NCI-H2196 (cell line): ENCODE data around the gene CREB3L4.
"Not testable (repeated sequence)": the region's sequence is repeated elsewhere in the genome, so short reads cannot be mapped to it uniquely, and the experiment has no call there.

ENCODE experiments used
- DNase-seq: peaks from one replicate; lab custom pipeline; 2025; ENCODE audit not compliant: unreplicated experiment; lab: John Stamatoyannopoulos, UW

The CREB3L4 gene

DNA sequence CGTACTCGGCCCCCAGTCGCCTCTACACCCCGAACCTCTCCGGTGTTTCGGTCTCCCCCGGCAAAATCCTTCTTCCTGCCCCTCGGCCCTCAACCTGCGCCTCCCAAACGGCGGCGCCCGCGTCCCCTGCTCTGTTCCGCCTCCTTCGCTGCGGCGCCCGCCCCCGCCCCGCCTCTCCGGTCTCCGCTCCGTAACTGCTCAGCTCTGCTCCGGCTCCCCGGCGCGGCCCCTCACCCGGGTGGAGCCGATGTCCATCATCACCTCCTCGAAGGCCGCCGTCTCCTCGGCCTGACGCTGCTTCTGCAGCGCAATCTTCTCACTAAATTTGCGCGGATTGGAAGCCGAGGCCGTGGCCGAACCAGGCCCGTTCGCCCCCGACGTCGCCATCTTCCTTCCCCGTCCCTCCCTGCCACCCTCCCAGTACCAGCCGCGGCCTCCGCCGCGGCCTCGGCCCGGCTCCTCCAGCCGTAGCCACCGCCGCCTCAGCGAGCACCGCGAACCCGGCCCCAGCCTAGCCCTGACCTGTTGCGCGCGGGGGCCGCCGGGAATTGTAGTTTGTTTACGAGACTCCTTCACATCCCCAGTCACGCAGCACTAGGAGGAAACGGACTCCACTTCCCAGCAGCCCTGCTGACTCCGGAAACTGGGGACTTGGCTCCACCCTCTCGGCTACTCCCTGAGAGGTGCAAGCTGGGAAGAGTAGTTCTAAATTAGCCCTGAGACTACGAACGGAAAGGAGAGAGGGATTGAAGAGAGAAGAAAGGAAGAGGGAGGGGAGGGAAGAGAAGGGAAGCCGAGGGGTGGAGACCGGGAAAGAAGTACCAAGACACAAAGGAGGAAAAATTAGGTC, 9.4 kb upstream of the CREB3L4 start, which contains the start of gene CRTC2:
Gene CRTC2 (minus strand): TSS at position 502 of the 850 bp plus-strand sequence. CDS start 115 bp downstream, at position 387.
- DNase-seq = peak; percentile 98

DNA sequence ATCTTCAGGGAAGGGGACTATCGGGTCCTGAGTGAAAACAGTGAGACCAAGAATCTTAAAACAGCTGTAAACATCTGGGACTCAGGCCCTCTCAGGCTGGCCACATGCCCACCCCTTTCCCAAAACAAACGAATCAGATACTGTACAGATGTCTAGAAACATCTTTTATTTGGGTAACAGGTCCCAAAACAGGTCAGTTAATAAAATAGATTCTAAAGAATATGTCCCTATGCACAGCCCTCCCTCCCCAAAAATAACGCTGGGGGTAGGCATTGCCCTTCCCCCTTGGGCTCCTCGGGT, 8.8 kb upstream of the CREB3L4 start:
- DNase-seq = no peak

DNA sequence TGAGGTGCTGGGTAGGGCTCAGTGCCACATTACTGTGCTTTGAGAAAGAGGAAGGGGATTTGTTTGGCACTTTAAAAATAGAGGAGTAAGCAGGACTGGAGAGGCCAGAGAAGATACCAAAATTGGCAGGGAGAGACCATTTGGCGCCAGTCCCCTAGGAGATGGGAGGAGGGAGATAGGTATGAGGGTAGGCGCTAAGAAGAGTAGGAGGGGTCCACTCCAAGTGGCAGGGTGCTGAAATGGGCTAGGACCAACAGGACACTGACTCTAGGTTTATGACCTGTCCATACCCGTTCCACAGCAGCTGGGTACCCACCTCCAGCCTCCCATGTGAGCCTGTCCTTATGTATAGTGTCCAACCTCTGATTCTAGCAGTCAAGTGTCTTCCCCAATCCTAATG, 8.2 kb upstream of the CREB3L4 start:
- no peak for DNase-seq

DNA sequence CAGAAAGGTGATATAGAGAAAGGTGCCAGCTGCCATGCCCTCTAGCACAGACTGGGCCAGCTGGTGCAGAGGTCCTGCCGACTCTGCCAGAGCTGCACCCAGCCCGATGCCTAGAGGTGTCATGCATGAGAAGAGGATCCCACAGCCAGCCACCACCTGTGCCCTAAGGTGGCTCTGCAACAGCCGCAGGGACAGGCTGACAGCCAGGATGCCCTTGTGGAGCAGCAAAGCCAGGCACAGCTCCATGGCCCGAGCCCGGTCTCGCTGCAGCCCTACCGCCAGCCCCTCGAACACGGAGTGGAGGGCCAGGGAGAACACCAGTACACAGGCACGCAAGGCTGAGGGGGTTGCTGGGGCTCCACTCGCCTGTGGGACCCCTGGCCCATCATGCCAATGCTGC, 7.5 kb upstream of the CREB3L4 start:
- no peak for DNase-seq

DNA sequence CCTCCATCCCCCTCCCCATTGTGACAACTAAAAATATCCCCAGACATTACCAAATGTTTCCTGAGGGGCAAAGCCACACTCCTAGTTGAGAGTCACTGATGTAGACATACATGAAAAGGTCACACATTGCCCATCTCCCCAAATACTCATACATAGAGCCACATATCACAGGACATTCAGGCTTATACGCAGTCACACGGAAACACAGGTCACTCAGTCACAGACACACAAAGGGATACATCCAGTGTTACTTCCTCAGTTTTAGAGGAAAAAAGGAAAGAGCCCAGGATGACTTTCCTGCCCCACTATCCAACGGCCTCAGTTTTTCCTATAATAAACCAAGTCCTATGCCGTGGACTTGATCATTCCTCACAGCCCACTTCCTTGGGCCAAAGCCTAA, 6.3 kb upstream of the CREB3L4 start:
- no peak for DNase-seq

DNA sequence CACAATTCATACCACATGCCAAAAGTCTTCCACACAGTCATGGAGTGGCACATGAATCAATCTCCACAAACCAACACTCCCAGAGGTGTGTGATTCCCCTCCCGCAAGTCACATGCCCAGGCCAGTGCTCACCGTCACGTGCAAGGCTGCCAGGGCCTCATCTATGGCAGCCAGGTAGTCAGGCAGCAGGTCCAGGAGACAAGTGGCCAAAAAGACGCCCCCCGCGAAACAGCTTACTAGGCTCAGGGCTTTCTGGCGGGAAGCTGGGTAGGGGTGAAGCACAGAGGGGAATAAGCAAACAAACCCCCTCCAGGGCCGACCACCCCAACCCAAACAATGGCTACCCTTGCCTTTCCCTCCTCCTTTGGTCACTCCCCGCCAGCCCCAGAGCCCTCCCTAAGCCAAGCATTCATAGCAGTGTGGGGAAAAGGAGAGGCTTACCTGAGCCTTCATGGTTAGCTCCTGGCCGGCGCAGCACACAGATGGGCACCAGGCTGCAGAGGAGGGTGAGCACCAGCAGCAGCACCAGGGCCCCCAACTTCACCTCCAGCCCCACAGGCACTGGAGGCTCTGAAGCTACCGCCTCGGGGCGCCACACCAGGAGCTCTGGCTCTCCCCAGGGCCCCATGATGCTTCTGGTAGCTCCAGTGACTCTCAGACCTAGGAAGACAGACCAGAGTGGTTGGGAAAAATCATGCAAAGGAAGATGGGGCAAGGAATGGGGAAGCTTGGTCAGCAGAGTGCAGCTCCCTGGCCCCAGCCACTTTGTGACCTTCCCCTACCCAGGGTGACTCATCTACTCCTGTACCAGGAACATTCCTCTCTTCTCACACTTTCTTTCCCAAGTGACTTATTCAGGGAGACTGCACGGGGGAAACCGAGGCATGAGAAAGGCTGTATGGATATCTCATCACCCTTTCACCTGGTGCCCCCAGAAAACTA, 5.3 kb upstream of the CREB3L4 start:
- no peak for DNase-seq

DNA sequence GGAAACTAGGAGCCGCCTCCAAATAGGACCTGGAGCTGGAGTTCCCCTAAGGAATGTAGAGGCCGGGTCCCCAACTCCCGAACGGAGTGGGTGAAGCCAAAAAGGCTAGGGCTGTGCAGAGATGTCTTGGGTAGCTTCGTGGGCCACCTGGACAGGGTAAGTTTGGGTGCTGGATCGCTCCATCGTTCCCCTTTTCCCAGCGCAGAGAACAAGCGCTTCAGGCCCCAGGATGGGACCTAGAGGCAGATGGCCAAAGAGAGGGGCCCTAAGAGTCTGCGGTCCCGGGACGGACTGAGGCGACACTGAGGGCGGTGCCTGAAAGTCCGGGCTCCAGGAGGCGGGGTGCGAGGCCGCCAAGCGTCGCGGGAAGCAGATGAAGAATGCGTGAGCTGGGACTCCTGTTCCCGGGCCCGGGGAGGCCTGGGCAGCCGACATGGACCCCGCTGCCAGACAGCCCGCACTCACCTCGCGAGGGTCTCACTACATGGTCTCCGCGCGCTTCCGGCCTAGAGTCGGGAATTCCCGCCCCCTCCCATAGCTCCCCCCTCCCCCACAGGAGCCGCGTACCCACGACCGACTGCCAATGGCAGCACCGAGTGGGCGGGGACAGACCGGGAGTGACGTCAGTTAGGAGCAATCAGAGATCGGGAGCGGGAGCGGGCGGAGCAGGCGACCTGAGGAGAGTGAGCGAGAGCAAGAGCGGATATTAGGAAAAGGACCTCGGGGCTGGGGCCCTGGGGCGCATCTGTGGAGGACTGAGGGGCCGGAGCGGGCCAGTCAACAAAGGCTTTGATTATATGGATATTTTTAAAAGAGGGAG, 4.5 kb upstream of the CREB3L4 start, which contains the start of gene SLC39A1:
Gene SLC39A1 (minus strand): TSS at position 508 of the 820 bp plus-strand sequence. CDS start 822 bp downstream, outside the sequence.
- DNase-seq = peak; percentile 98

DNA sequence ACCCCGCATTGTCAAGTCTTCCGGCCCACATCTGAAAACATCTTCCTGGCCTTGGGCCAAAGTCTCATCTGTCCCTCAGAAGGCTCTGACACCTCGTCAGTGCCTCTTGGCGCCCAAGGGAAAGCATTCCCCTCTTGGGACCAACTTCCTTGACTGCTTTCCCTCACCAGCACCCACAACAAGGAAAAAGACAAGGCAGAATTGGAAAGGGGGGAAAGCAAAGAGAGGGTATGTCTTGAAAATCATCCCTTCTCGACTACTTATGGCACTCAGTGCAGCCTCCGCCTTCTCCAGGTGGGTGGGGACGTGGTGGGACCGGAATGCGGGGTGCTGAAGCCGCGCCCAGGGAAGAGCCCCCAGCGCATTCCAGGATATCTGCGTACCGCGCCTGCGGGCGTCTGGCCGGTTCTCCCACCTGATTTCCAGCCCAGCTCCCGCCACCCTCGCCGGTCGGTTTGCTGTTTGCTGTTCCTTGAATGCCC, 3.8 kb upstream of the CREB3L4 start:
- DNase-seq = no peak

DNA sequence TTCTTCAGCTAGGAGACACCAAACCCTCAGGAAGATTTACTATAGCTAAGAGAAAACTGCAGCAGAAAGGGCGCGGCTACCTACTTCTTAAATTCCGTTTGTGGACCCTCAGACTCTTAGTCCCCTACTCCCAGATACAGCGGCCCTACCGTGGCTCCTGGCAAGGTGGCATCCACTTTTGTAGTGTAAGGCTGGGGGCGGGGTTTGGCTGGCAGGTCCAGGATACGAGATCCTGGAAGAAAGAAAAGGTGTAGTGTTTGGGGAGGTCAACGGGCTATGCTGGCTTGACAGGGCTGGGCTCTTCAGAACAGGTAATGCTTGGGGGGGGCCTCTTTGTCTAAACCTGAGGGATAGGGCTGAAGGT, 280 bp downstream of the CREB3L4 start:
- peak; percentile 51 for DNase-seq

DNA sequence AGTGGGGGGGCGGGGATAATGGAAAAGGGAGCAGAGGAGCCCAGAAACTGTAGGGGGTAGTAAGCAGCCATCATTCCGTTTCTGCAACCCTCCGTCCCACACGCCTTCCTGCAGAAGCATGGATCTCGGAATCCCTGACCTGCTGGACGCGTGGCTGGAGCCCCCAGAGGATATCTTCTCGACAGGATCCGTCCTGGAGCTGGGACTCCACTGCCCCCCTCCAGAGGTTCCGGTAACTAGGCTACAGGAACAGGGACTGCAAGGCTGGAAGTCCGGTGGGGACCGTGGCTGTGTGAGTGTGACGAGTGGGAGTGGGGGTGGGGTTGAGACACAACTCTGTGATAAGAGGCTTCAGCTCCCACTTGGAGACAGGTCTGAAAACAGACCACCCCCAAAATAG, 706 bp downstream of the CREB3L4 start:
- no peak for DNase-seq

DNA sequence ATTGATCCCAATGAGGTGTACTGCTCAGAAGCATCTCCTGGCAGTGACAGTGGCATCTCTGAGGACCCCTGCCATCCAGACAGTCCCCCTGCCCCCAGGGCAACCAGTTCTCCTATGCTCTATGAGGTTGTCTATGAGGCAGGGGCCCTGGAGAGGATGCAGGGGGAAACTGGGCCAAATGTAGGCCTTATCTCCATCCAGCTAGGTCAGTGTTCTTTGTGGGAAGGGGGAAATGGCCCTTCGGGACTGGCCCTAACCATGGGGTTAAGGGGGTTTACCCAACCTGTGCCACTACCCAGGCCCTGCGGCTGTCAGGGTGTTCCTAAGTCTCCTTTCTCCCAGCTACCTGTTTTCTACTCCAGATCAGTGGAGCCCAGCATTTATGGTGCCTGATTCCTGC, 1.3 kb downstream of the CREB3L4 start:
- DNase-seq = no peak

DNA sequence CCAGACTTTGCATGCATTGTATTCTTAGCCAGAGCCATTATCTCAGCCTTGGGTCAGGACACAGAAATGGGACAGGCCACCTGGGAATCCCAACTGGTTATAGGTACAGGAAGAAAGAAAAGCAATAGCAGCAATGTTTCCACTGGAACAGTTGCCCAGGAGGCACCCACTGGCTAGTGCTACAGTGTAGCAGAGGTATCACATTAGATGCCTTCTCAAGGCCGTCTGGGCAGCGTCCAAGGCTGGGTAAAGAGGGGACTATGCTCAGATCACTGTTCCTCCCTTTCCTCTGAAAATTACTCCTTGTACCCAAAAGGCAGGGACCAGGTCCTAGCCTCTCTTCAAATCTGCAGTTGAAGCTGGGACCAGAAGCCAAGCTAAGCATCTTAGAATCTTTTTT, 2.6 kb downstream of the CREB3L4 start:
- DNase-seq = no peak

DNA sequence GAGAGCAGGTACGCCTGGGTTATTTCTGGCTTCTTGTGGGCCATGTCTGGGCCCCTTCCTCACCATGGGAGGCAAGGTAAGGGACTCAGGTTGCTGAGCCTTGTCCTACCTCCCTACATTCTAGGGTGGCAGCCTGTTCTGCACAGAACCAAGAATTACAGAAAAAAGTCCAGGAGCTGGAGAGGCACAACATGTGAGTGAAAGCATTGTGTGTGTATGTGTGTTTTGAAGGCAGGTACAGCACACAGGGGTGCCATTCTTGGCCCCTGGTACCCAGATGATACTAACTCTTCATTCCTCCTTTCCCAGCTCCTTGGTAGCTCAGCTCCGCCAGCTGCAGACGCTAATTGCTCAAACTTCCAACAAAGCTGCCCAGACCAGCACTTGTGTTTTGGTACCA, 5.4 kb downstream of the CREB3L4 start:
- DNase-seq = no peak

DNA sequence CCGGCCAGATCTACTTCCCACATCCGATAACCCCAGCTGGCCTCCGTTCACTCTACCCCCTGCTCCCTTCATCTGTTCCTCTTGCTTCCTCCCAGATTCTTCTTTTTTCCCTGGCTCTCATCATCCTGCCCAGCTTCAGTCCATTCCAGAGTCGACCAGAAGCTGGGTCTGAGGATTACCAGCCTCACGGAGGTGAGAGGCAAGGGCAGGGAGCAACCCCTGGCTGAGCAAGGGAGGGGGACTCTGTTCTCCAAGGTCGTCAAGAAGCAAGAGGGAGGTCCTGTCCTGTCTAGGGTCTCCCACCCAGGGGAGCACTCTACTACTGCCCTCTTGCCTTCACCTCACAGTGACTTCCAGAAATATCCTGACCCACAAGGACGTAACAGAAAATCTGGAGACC, 5.8 kb downstream of the CREB3L4 start:
- no peak for DNase-seq

DNA sequence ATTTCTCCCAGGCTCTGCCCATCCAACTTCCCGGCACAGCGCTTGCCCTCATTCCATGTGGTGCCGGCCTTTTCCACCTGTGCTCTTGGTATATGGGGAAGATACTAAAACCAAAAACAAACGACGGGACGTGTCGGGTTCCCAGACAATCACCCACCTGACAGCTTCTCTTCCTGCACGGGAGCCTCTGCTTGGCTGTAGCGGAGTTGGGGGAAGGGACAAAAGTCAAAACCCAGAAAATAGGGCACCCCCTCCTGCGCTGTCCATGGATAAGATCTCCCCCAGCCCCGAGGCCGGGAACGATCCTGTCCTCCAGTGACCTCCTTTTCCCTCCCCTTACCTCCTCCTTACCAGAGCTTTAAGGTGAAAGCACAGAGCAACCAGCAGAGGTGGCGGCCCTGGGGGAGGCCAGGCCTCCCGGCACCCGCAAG, 9.1 kb downstream of the CREB3L4 start:
- DNase-seq = no peak

DNA sequence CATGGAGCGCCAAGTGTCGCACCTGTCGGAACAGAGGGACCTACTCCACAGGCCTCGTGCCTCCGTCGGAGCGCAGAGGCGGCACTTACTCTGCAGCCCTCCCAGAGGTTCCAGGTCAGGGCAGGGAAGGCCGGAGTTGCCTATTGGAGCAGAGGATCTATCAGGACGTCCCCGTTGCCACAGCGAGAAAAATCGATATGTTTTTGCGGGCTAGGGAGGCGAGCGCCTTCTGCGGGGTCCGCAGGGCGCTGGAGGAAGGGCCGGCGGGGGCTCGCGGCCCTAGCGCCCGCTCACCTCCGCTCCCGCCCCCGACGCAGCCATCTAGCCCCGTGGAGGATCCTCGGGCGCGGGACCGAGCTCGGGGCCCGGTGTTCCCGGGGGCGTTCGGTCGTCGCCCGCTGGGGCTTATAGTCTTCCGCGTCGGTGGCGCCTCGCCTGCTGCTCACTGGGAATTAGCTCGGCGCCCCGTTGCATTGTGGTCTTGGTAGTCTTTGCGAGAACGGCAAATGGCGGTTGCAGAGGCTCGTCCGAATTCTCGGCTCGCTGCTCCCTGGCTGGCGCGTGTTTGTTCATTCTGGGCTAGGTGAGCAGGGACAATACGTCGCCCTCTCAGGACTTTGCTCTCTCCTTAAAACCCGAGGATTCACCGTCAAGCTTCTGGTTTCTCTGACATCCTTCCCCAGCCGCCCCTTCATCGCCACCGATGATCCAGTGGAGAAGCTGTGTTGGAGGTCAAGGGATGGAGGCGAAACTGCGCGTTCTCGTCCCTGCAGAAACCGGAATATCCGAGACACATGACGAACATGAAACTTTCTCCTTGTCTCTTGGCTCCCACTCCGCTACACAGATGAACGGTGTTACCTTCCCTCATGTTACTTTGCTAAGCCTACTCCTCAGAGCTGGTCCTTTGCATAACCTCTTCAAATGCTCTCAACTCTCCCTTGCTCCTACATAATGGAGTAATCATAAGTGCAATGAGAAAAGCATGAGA, 9.8 kb downstream of the CREB3L4 start, which contains the start of gene JTB:
Gene JTB (minus strand): TSS at position 425 of the 991 bp plus-strand sequence. CDS start 422 bp downstream, at position 3.
- DNase-seq = peak; percentile 81

DNA sequence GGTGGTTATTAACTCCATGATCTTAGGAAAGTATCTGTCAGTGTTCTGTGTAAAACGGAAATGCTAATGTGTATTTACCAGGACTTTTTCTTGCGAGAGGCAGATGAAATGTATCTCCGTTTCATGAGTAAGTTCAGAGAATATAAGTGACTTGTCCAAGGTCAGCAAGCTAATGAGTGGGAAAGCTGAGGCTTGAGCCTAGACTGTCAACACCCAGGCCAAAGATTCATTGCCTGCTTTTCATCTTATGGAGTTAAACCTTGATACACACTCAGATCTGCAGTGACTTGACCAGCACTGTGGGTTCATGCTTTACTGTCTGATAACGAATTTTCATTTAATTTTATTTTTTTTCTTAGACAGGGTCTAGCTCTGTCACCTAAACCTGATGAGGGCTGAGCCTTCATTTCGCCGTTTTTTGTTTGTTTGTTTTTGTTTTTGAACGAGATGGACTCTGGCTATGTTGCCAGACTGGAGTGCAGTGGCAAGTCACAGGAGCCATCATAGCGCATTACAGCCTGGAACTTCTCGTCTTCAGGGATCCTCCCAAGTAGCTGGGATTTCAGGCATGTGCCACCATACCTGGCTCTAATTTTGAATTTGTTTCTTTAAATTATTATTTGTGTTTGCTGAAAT, 10.7 kb downstream of the CREB3L4 start:
- DNase-seq = no peak

DNA sequence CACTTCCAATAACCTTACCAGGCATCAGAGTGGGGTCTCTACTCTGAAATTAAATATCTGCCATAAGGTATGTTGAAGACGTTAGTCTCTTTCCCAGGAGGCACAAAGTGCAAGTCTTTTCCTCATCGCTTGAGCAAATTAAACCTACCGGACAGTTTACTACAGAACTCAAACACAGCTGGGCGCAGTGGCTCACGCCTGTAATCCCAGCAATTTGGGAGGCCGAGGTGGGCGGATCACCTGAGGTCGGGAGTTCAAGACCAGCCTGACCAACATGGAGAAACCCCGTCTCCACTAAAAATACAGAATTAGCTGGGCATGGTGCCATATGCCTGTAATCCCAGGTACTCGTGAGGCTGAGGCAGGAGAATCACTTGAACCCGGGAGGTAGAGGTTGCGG, 11.4 kb downstream of the CREB3L4 start:
- DNase-seq = not testable (repeated sequence)

DNA sequence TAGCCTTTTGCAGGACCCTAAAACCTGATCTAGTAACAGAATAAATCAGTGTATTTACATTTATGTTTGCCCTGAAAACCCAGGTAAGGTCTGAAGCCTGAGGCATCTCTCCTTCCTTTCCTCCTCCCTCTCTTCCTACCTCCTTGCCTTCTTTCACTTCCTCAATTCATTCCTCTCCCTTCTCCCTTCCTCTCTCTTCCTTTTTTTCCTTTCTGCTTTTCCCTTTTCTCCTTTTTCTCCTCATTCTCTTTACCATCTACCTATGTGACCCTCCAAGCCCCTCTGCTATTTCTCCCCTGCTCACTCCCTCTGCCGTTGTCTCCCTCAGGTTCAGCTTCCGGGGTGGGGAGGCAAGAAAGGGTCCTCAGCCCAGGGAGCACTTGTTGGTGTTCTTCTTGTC, 14.0 kb downstream of the CREB3L4 start:
- not testable (repeated sequence) for DNase-seq
